Posterior cingulate gyrus (tissue), 11 donors: Measurements from ENCODE around the gene SOD3.

Experiments used
- DNase-seq, 10 donors: peaks; one replicate each; pipeline versions ENCODE4 v3.0.0 to v3.0.0-alpha.2; 2020 to 2021; ENCODE audit warnings: mixed read lengths in 3 of 10
- intact Hi-C: fragments of 100-400 bp; cut with DNase I; formaldehyde crosslinking; loops from one replicate; pipeline ENCODE4 v1.15.1; 2023

SOD3 gene

GRCh38 chr4:24800325-24800895, 5.0 kb downstream of the SOD3 start:
- DNase-seq = peak in 1 of 10 donors; percentile 60
- intact Hi-C loops = loop anchor here (10.0 kb wide), 1 partner anchor 114 kb away; the partner anchor contains the start of gene CCDC149

- no peak for DNase-seq
- intact Hi-C loops = loop anchor here (10.0 kb wide), 1 partner anchor 114 kb away; the partner anchor contains the start of gene CCDC149
These were observed 5.9 kb downstream of the SOD3 start for GRCh38 chr4:24801136-24801855.

GRCh38 chr4:24802648-24803047, 7.3 kb downstream of the SOD3 start:
- intact Hi-C loops = loop anchor here (10.0 kb wide), 1 partner anchor 112 kb away; the partner anchor contains the start of gene CCDC149
- no peak for DNase-seq

GRCh38 chr4:24805067-24805466, 9.7 kb downstream of the SOD3 start:
- DNase-seq = no peak
- intact Hi-C loops = loop anchor here (10.0 kb wide), 1 partner anchor 110 kb away; the partner anchor contains the start of gene CCDC149

- DNase-seq = no peak
- intact Hi-C loops = loop anchor here (10.0 kb wide), 1 partner anchor 109 kb away; the partner anchor contains the start of gene CCDC149
These were observed 10.2 kb downstream of the SOD3 start for GRCh38 chr4:24805566-24805965.

GRCh38 chr4:24806206-24806990, 11.0 kb downstream of the SOD3 start:
- no peak for DNase-seq
- intact Hi-C loops = loop anchor here (10.0 kb wide), 1 partner anchor 108 kb away; the partner anchor contains the start of gene CCDC149

- intact Hi-C loops = loop anchor here (10.0 kb wide), 1 partner anchor 107 kb away; the partner anchor contains the start of gene CCDC149
- DNase-seq = no peak
These were observed 12.2 kb downstream of the SOD3 start for GRCh38 chr4:24807611-24808010.

- no peak for DNase-seq
- intact Hi-C loops = loop anchor here (10.0 kb wide), 1 partner anchor 107 kb away; the partner anchor contains the start of gene CCDC149
These were observed 12.9 kb downstream of the SOD3 start for GRCh38 chr4:24808261-24808660.

GRCh38 chr4:24808955-24809354, 13.6 kb downstream of the SOD3 start:
- intact Hi-C loops = loop anchor here (10.0 kb wide), 1 partner anchor 106 kb away; the partner anchor contains the start of gene CCDC149

GRCh38 chr4:24809376-24809775, 14.0 kb downstream of the SOD3 start:
- intact Hi-C loops = loop anchor here (10.0 kb wide), 1 partner anchor 105 kb away; the partner anchor contains the start of gene CCDC149

More at GRCh38 chr4:24808955-24809354, 13.6 kb downstream of the SOD3 start:
- no peak for DNase-seq

GRCh38 chr4:24809815-24810405, 14.5 kb downstream of the SOD3 start:
- DNase-seq = no peak
- intact Hi-C loops = loop anchor here (10.0 kb wide), 1 partner anchor 105 kb away; the partner anchor contains the start of gene CCDC149

More at GRCh38 chr4:24809376-24809775, 14.0 kb downstream of the SOD3 start:
- no peak for DNase-seq

- DNase-seq = no peak
- intact Hi-C loops = no loop called here
These were observed 15.7 kb downstream of the SOD3 start for GRCh38 chr4:24810871-24811631.

- intact Hi-C loops = no loop called here
- no peak for DNase-seq
These were observed 18.4 kb downstream of the SOD3 start for GRCh38 chr4:24813732-24814131.

- DNase-seq = peak in 5 of 10 donors; percentile 38 to 92 (median 61)
- intact Hi-C loops = no loop called here
These were observed 21.4 kb downstream of the SOD3 start for GRCh38 chr4:24816797-24817196.

- DNase-seq = no peak
- intact Hi-C loops = no loop called here
These were observed 25.2 kb downstream of the SOD3 start for GRCh38 chr4:24820541-24820940.

- intact Hi-C loops = no loop called here
- DNase-seq = no peak
These were observed 29.3 kb downstream of the SOD3 start for GRCh38 chr4:24824720-24825119.

- DNase-seq = no peak
- intact Hi-C loops = no loop called here
These were observed 36.3 kb downstream of the SOD3 start for GRCh38 chr4:24831637-24832036.

GRCh38 chr4:24835696-24836095, 40.3 kb downstream of the SOD3 start:
- intact Hi-C loops = no loop called here

GRCh38 chr4:24836661-24837242, 41.4 kb downstream of the SOD3 start:
- intact Hi-C loops = no loop called here
- no peak for DNase-seq

More at GRCh38 chr4:24835696-24836095, 40.3 kb downstream of the SOD3 start:
- DNase-seq = no peak
